ENCODE results near the gene USP48. TPM values are rescaled to one million over a fixed set of nuclear protein-coding genes. Genes with fewer than 3 reads are reported as not detected.

The USP48 gene
- total and polyA plus RNA-seq, 2 of the 4 experiments (the other 2 are of a cell fraction): 24.7 to 25.0 TPM

DNA sequence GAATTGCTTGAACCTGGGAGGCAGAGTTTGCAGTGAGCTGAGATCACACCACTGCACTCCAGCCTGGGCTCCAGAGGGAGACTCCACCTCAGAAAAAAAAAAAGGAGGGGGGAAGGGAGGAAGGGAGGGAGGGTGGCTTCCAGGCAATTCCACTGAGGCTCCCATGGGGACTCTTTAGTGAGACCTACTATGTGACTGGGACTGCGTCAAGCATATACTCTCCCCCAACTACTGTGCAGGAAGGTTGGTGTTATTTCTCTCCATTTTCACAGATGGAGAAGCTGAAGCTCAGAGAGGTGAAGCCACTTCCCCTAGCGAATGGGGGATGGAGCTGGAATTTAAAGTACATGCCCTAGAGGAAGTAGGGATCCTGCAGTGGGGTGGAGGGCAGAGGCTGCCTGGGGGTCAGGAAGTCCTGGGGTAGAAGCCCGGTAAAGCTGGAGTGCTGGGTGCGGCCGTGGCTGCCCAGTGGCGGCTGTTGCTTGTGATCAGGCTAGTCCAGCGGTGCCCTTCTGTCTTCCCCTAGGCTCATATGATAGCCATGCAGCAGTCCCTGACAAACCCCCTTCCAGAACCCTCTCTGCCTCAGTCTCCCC lies 154.1 kb downstream of the USP48 start:
- no peak overlapping the region for H3K23ac ChIP-seq (ENCODE audit: low read depth, low read length)
- no CpG with 5 or more reads among the region's 7 CpGs for WGBS, 2 experiments (ENCODE audit: extremely low coverage in 2 of 2, insufficient read length in 1 of 2)
- dilution Hi-C loops (cut with HindIII; ENCODE audit: low sequenced_read_pairs, unreplicated experiment): no loop called here

More for the DNA sequence above, 154.1 kb downstream of the USP48 start:
- H2BK5ac ChIP-seq (ENCODE audit: low read depth, low read length, poor library complexity, severe bottlenecking): no peak overlapping the region
- no peak for ATAC-seq (ENCODE audit: low read depth)
- no peak overlapping the region for H3K4me3 ChIP-seq (ENCODE audit: insufficient read depth, low read depth, low read length)
- H3K4ac ChIP-seq (ENCODE audit: low read depth, low read length): no peak overlapping the region
- no peak for DNase-seq
- no peak overlapping the region for H4K5ac ChIP-seq (ENCODE audit: low read depth, low read length)
- H3K9ac ChIP-seq (ENCODE audit: low read depth, low read length): no peak overlapping the region
- H3K27me3 ChIP-seq (ENCODE audit: control insufficient read depth, insufficient read depth, low read length): peaks cover 66% of the 10 kb centered on the region
- H3K18ac ChIP-seq (ENCODE audit: low read depth, low read length): no peak overlapping the region
- no TSS peak for BruUV-seq (replicated peaks)
- no peaks in the 10 kb centered on the region; the same call in 1 of the 2 replicates for H4K20me1 ChIP-seq (ENCODE audit: insufficient read depth, low read length)
- intact Hi-C loops (cut with micrococcal nuclease) (no loop called here), in situ Hi-C loops (cut with MboI; ENCODE audit: low sequenced_read_pairs) (no loop called here)
- H3K4me2 ChIP-seq (ENCODE audit: low read depth, low read length): no peak overlapping the region
- H3K79me1 ChIP-seq (ENCODE audit: low read depth in 1 of 2, low read length in 2 of 2): no peaks in the 10 kb centered on the region
- H2AK5ac ChIP-seq (ENCODE audit: low read depth, low read length): no peak overlapping the region
- H2AK9ac ChIP-seq (replicated peaks; ENCODE audit: low read depth, low read length, poor library complexity): no peak overlapping the region
- no peak overlapping the region for H2BK120ac ChIP-seq (ENCODE audit: low read depth, low read length)
- ChIA-PET POLR2A (ENCODE audit: unreplicated experiment) (no interaction called here), CTCF (no interaction called here)
- H2AFZ ChIP-seq (replicated peaks; ENCODE audit: low read length, poor library complexity): no peak overlapping the region
- H4K91ac ChIP-seq (ENCODE audit: insufficient read depth, low read depth, low read length): no peak overlapping the region
- no peaks in the 10 kb centered on the region for H3K36me3 ChIP-seq (ENCODE audit: control insufficient read depth, insufficient read depth, low read length)
- H4K8ac ChIP-seq (ENCODE audit: low read depth in 2 of 2, low read length in 2 of 2): no peak overlapping the region
- H2BK15ac ChIP-seq (ENCODE audit: low read depth, low read length): no peak overlapping the region
- H3K27ac ChIP-seq (ENCODE audit: insufficient read depth, low read length): no peak overlapping the region
- no peaks in the 10 kb centered on the region for H3K9me3 ChIP-seq (ENCODE audit: control insufficient read depth, insufficient read depth, low read length)
- H2BK20ac ChIP-seq (ENCODE audit: low read depth, low read length): no peak overlapping the region
- H3K56ac ChIP-seq (ENCODE audit: extremely low read depth, insufficient read depth, low read length): no peak overlapping the region
- TF ChIP-seq RCOR1 (IDR thresholded peaks at IDR 0.05; ENCODE audit: insufficient replicate concordance, low read length): no peak
- TF ChIP-seq SMC3 (IDR thresholded peaks at IDR 0.05; ENCODE audit: low read depth, low read length): no peak
- TF ChIP-seq, protein P1, sequence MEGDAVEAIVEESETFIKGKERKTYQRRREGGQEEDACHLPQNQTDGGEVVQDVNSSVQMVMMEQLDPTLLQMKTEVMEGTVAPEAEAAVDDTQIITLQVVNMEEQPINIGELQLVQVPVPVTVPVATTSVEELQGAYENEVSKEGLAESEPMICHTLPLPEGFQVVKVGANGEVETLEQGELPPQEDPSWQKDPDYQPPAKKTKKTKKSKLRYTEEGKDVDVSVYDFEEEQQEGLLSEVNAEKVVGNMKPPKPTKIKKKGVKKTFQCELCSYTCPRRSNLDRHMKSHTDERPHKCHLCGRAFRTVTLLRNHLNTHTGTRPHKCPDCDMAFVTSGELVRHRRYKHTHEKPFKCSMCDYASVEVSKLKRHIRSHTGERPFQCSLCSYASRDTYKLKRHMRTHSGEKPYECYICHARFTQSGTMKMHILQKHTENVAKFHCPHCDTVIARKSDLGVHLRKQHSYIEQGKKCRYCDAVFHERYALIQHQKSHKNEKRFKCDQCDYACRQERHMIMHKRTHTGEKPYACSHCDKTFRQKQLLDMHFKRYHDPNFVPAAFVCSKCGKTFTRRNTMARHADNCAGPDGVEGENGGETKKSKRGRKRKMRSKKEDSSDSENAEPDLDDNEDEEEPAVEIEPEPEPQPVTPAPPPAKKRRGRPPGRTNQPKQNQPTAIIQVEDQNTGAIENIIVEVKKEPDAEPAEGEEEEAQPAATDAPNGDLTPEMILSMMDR (conservative IDR thresholded peaks at IDR 0.05; ENCODE audit: low read depth, low read length): no peak
- TF ChIP-seq, protein P2, sequence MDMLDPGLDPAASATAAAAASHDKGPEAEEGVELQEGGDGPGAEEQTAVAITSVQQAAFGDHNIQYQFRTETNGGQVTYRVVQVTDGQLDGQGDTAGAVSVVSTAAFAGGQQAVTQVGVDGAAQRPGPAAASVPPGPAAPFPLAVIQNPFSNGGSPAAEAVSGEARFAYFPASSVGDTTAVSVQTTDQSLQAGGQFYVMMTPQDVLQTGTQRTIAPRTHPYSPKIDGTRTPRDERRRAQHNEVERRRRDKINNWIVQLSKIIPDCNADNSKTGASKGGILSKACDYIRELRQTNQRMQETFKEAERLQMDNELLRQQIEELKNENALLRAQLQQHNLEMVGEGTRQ (IDR thresholded peaks at IDR 0.05; ENCODE audit: low read depth, low read length): no peak
- no peak overlapping the region for H3K14ac ChIP-seq (replicated peaks; ENCODE audit: low read depth, low read length)
- H3K9me1 ChIP-seq (ENCODE audit: insufficient read depth, low read length): no peaks in the 10 kb centered on the region
- peaks cover 3% of the 10 kb centered on the region; the same call in 1 of the 2 replicates for H3K4me1 ChIP-seq (ENCODE audit: control insufficient read depth, insufficient read depth, low read length)

Other genes starting within 250 kb of the USP48 start
- under 0.01 TPM in 1 of 2 replicates, not detected in the other for gene RAP1GAP, start 113.8 kb downstream of the USP48 start, total RNA-seq (2012; rRNA removed)
- 0.10 and 0.20 TPM in 2 replicates for gene RAP1GAP, start 113.8 kb downstream of the USP48 start, polyA plus RNA-seq (2012; rRNA removed)
- gene LDLRAD2, start 29.1 kb upstream of the USP48 start, total RNA-seq (2012; rRNA removed): not detected in 2 replicates
- gene LDLRAD2, start 29.1 kb upstream of the USP48 start, polyA plus RNA-seq (2012; rRNA removed): 0.05 TPM in 1 of 2 replicates, not detected in the other
- 15.8 and 23.3 TPM in 2 replicates for gene HSPG2, start 154.2 kb upstream of the USP48 start, total RNA-seq (2012; rRNA removed)
- gene HSPG2, start 154.2 kb upstream of the USP48 start, polyA plus RNA-seq (2012; rRNA removed): 94.0 and 104 TPM in 2 replicates
- gene CELA3B, start 193.9 kb upstream of the USP48 start, total RNA-seq (2012; rRNA removed): not detected in 2 replicates
- gene CELA3B, start 193.9 kb upstream of the USP48 start, polyA plus RNA-seq (2012; rRNA removed): not detected in 2 replicates
- gene CELA3A, start 218.5 kb upstream of the USP48 start, total RNA-seq (2012; rRNA removed): not detected in 2 replicates
- gene CELA3A, start 218.5 kb upstream of the USP48 start, polyA plus RNA-seq (2012; rRNA removed): not detected in 2 replicates

All from IMR-90 (cell line).